Measurements from ENCODE around the gene LMO7. TPM values are rescaled to one million over a fixed set of nuclear protein-coding genes. Genes with fewer than 3 reads are reported as not detected.

Gene LMO7
- total RNA-seq, 1 donor from 2014 or later = 73.3 TPM

DNA sequence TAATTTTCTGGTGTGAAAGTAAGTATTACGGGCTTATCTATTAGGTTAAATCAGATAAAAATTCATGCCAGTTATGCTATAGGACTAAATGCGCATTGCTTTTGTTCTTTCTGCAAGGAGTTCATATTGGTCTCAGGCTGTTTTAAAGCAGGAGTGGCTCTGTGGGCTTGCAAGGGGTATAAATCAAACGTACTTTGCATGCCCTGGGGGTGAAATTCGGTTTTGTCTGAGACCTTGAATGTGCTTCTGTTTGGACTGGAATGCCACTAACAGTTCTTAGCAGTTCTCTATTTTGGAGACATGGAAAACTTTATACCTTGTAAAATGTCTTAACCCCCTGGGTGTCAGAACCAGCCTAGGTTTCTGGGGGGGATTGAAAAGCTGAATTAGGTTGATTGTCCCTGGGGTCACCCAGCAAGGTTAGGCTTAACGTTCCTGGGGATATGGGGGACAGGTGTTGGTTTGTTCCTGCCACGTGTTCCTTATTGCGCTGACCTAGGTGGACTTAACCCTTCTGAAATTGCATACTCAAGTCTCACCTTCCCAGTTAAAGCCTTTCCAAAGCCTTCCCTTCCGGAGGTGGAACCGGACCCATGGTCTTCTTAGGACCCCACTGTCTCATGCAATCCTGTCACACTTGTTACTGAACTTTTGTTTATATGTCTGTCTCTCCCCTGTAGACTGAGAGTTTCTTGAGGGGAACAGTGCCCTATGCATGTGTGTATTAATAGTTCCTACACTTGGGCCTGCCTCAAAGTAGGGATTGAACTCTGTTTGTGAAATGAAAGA is 182.2 kb downstream of the LMO7 start:
- TF ChIP-seq, protein P1, sequence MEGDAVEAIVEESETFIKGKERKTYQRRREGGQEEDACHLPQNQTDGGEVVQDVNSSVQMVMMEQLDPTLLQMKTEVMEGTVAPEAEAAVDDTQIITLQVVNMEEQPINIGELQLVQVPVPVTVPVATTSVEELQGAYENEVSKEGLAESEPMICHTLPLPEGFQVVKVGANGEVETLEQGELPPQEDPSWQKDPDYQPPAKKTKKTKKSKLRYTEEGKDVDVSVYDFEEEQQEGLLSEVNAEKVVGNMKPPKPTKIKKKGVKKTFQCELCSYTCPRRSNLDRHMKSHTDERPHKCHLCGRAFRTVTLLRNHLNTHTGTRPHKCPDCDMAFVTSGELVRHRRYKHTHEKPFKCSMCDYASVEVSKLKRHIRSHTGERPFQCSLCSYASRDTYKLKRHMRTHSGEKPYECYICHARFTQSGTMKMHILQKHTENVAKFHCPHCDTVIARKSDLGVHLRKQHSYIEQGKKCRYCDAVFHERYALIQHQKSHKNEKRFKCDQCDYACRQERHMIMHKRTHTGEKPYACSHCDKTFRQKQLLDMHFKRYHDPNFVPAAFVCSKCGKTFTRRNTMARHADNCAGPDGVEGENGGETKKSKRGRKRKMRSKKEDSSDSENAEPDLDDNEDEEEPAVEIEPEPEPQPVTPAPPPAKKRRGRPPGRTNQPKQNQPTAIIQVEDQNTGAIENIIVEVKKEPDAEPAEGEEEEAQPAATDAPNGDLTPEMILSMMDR (conservative IDR thresholded peaks at IDR 0.05) = no peak

DNA sequence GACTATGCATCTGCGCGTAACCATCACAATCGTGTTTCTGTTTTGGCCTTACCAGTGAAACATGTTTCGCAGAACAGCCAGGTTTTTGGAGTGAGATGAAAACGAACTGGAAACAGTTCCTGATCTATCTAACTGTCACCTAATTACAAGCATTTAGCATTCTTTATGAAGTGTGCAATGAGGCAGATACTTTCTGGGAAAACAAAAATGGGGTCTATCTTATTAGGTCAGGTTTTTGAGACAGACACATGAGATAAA is 182.8 kb downstream of the LMO7 start:
- H3K9me3 Mint-ChIP-seq = no peaks in the 10 kb centered on the region

More for the DNA sequence above, 182.2 kb downstream of the LMO7 start:
- H3K27me3 Mint-ChIP-seq = no peaks in the 10 kb centered on the region
- H3K9me3 Mint-ChIP-seq = no peaks in the 10 kb centered on the region
- H3K36me3 Mint-ChIP-seq = peaks cover 4% of the 10 kb centered on the region
- H3K27ac Mint-ChIP-seq = no peak overlapping the region
- H3K4me1 Mint-ChIP-seq (ENCODE audit: unreplicated experiment) = no peaks in the 10 kb centered on the region
- no peak for DNase-seq (ENCODE audit: extremely low spot score, unreplicated experiment)
- H3K4me3 Mint-ChIP-seq = no peak overlapping the region

DNA sequence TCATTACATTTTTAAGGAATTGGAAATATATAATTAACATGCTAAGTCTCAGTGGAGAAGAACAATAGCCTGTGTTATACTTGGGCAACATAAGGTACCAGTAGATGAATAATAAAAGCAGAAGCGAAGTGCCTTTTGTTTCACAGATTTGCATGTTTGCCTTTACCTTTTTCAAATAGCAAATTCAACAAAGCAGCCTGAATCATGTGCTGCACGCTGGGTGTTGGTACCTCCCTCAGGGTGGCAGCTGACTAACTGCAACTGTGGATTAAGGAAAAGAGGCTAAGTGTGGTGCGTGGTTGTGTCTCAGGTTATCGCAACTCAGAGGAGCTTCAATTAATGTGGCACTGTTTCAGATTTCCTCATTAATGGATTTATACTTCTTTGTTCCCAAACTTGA is 189.0 kb downstream of the LMO7 start:
- Mint-ChIP-seq H3K4me1 (ENCODE audit: unreplicated experiment) (peaks cover 7% of the 10 kb centered on the region), H3K9me3 (no peaks in the 10 kb centered on the region), H3K27me3 (no peaks in the 10 kb centered on the region), H3K27ac (no peak overlapping the region), H3K4me3 (no peak overlapping the region), H3K36me3 (peaks cover 26% of the 10 kb centered on the region)
- TF ChIP-seq, protein P1 (conservative IDR thresholded peaks at IDR 0.05) = no peak
- DNase-seq (ENCODE audit: extremely low spot score, unreplicated experiment) = no peak

More for the DNA sequence above, 182.8 kb downstream of the LMO7 start:
- Mint-ChIP-seq H3K4me1 (ENCODE audit: unreplicated experiment) (peaks cover 5% of the 10 kb centered on the region), H3K4me3 (no peak overlapping the region), H3K36me3 (peaks cover 9% of the 10 kb centered on the region), H3K27me3 (no peaks in the 10 kb centered on the region), H3K27ac (no peak overlapping the region)
- TF ChIP-seq, protein P1 (conservative IDR thresholded peaks at IDR 0.05) = no peak
- no peak for DNase-seq (ENCODE audit: extremely low spot score, unreplicated experiment)

DNA sequence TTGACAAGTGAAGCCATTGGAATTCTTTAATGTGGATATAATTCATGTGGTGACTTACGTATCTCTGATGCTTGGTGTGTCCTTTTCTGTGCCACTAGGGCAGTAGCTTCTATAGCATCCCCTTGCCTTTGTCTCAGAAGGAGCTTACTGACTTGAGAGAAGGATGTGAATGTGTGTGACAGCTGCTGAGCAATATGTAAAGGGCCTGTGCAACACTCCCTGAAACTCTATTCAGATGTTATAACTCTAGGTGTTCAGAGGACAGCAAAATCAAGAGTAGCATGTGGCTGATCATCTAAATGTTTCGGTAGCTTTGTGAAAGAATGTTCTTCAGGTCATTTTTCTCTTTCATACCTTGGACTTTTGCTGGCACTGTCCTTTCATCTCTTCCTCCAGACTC is 189.5 kb downstream of the LMO7 start:
- no peaks in the 10 kb centered on the region for H3K9me3 Mint-ChIP-seq
- no peak overlapping the region for H3K4me3 Mint-ChIP-seq
- no peak for DNase-seq (ENCODE audit: extremely low spot score, unreplicated experiment)
- TF ChIP-seq, protein P1 (conservative IDR thresholded peaks at IDR 0.05) = no peak
- no peaks in the 10 kb centered on the region for H3K27me3 Mint-ChIP-seq
- H3K4me1 Mint-ChIP-seq (ENCODE audit: unreplicated experiment) = peaks cover 7% of the 10 kb centered on the region
- no peak overlapping the region for H3K27ac Mint-ChIP-seq
- peaks cover 26% of the 10 kb centered on the region for H3K36me3 Mint-ChIP-seq

DNA sequence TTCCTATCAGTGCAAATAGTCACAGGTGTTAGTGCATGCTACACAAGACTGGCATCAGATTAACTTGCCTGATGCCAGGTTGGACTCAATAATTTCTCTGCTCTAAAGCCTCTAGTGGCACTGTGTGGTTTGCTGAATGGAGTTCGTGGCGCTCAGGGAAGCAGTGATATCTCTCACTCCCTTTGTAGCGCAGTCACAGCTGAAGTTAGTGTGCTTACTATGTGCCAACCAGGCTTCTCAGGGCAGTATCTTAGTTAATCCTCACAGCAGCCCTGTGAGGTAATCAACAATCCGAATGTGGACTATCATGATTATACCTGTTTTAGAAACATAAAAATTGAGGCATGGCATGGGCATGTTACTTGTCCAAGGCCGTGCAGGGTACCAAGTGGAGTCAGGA is 190.3 kb downstream of the LMO7 start:
- Mint-ChIP-seq H3K4me3 (no peak overlapping the region), H3K36me3 (peaks cover 29% of the 10 kb centered on the region), H3K9me3 (no peaks in the 10 kb centered on the region), H3K27me3 (no peaks in the 10 kb centered on the region), H3K27ac (no peak overlapping the region), H3K4me1 (ENCODE audit: unreplicated experiment) (peaks cover 7% of the 10 kb centered on the region)
- no peak for DNase-seq (ENCODE audit: extremely low spot score, unreplicated experiment)
- TF ChIP-seq, protein P1 (conservative IDR thresholded peaks at IDR 0.05) = no peak
